ENCODE data around the gene POLR3GL.

POLR3GL gene

DNA sequence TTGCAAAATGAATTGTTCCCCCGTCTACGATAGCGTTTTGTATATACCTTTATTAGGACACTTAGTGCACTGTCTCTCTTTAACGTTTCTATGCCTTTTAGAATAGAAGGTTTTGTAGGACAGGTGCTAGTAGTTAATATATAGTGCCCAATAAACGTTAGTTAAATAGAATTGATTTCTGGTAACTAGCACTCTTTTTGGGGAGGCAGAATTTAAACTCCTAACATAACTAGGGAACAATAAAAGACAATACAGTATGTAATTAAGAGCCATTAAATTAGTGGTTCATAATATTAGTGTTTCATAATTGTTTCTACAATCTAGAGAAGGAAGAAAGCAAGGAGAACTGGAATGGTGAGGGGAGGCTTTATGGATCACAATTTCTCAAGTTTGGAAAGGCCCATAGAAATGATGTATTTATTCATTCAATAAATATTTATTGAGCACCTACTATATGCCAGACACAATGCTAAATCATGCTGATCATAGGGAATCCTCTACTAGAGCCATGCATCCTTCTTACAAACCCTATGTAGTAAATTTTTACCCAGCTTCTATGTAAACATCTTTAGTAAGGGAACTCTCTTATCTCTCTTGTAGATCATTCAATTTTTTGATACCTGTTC lies 742 bp downstream of the POLR3GL start:
- intact Hi-C loops (cut with DNase I) = no loop called here
- DNase-seq = no peak

DNA sequence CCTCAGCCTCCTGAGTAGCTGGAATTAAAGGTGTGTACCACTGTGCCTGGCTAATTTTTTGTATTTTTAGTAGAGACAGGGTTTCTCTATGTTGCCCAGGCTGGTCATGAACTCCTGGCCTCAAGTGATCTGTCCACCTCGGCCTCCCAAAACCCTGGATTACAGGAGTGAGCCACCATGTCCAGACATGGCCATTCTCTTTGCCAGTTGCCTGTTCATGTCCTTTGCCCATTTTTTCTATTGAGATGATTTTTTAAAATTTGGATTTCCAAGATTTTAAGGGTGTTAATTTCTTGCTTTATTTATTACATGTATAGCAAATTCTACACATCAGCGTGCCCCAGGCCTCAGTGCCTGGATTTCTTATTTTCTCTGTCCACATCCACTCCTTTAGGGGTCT lies 2.8 kb downstream of the POLR3GL start:
- intact Hi-C loops (cut with DNase I) = no loop called here
- no peak for DNase-seq

DNA sequence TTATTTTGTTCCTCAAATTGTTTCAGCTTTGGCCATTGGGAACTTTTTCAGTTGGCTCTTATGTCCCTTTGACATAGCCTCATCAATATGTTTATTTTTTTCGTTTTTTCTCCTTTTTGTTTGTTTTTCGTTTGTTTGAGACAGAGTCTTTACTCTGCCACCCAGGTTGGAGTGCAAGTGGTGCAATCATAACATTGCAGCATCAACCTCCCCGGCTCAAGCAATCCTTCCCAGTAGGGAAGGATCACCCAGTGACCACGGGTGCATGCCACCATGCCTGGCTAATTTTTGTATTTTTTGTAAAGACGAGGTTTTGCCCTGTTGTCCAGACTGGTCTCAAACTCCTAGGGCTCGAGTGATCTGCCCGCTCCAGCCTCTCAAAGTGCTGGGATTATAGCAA lies 8.1 kb downstream of the POLR3GL start:
- intact Hi-C loops (cut with DNase I) = loop anchor here (5.0 kb wide), 1 partner anchor 60 kb away; the partner anchor contains the start of gene ITGA10
- DNase-seq = no peak

DNA sequence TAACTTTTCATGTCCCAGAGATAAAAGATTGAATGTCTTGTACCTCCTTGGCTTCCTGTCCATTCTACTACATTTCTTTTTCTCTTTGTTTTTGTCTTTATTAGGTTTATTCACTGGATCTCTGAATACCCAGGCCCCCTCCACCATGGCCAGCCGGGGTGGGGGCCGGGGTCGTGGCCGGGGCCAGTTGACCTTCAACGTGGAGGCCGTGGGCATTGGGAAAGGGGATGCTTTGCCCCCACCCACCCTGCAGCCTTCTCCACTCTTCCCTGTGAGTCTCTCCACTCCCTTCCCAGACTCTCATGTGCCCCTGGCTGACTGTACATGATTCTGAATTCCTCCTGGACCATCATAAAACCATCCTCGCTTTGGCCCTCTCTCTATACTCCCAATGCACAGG lies 10.2 kb downstream of the POLR3GL start:
- intact Hi-C loops (cut with DNase I) = loop anchor here (5.0 kb wide), 1 partner anchor 62 kb away; the partner anchor contains the start of gene ITGA10
- no peak for DNase-seq

DNA sequence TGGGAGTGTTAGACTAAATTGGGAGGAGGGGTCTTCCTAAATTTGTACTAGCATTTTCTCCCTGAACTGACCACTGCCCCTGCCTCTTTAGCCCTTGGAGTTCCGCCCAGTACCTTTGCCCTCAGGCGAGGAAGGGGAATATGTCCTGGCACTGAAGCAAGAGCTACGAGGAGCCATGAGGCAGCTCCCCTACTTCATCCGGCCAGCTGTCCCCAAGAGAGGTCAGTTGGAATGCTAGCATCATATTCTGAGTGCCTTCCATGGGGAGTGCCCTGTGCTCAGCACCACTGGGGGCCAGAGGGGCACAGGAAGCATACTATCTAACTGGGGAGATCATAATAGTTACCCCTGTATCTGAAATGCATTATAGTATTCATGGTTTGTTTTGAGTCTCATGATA lies 10.7 kb downstream of the POLR3GL start:
- DNase-seq = no peak
- intact Hi-C loops (cut with DNase I) = no loop called here

DNA sequence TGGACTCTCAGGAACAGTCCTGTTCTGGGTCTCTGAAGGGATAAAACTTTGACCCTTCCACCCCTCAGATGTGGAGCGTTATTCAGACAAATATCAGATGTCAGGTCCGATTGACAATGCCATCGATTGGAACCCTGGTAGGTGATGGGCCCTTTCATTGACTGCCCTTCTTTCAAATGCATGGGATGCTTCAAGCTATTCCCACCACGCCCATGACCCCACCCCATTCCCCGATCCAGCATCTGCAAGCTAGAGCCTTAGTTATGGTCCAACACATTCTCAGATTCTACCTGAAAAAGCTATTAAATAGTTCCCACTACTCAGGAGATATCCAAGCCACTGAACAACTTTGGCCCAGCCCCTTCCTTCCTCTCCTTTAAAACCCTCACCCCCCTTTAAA lies 12.5 kb downstream of the POLR3GL start:
- DNase-seq = no peak
- intact Hi-C loops (cut with DNase I) = loop anchor here (1.0 kb wide), 2 partner anchors 30 to 36 kb away; no protein-coding TSS in a partner anchor

DNA sequence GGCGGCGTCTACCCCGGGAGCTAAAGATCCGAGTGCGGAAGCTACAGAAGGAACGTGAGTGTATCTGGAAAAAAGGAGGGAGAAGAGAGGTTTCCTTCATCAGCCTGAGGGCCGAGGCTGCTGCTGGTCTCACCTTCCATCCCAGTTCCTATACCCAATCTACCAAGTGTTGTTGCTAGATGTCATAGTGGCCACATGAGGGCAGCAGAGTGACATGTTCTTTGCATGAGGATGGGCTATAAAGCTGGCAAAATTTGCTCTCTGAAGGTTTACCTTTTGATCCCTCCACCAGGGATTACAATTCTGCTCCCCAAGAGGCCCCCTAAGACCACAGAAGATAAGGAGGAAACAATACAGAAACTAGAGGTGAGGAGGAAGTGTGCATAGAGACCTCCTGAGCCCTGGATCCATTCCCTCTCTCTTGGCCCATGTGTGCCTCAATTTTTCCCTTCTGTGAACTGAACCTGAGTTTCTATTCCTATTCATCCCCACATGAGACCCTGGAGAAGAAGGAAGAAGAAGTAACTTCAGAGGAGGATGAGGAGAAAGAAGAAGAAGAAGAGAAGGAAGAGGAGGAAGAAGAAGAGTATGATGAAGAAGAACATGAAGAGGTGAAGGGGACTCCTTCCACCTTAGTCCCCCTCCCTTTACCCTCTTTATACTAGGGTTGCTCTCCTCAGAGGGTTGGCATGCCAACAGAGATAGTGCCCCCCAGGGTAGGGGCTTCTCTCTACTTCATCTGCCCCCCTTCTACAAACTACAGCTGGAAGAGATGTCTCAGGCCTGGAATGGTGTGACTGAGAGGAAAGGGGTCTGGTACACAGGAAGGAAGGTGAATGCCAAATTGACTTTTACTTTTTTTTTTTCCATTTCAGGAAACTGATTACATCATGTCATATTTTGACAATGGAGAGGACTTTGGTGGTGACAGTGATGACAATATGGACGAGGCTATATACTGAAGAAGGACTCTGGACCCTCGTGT lies 13.3 kb downstream of the POLR3GL start:
- intact Hi-C loops (cut with DNase I) = loop anchor here (1.0 kb wide), 2 partner anchors 30 to 36 kb away; no protein-coding TSS in a partner anchor
- DNase-seq = peak in 8 of 10 donors; percentile 40 to 93 (median 76)

DNA sequence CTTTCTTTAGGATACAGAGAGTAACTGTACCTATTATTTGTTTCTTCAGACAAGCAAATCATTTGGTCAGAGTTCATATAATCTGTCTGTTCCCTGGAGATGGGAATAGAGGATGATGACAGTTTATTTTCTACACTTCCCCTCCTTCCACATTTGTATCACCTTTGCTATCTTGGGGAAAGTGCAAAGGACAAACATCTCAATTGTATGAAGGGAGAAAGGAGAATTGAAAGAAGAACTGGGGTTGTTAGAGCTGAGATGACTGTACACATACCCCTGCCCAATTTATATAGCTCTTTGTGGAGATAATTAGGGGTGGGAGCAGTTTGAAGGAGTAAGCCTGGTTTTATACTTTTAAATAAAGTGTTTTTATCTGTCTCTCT lies 14.0 kb downstream of the POLR3GL start:
- intact Hi-C loops (cut with DNase I) = no loop called here
- no peak for DNase-seq

DNA sequence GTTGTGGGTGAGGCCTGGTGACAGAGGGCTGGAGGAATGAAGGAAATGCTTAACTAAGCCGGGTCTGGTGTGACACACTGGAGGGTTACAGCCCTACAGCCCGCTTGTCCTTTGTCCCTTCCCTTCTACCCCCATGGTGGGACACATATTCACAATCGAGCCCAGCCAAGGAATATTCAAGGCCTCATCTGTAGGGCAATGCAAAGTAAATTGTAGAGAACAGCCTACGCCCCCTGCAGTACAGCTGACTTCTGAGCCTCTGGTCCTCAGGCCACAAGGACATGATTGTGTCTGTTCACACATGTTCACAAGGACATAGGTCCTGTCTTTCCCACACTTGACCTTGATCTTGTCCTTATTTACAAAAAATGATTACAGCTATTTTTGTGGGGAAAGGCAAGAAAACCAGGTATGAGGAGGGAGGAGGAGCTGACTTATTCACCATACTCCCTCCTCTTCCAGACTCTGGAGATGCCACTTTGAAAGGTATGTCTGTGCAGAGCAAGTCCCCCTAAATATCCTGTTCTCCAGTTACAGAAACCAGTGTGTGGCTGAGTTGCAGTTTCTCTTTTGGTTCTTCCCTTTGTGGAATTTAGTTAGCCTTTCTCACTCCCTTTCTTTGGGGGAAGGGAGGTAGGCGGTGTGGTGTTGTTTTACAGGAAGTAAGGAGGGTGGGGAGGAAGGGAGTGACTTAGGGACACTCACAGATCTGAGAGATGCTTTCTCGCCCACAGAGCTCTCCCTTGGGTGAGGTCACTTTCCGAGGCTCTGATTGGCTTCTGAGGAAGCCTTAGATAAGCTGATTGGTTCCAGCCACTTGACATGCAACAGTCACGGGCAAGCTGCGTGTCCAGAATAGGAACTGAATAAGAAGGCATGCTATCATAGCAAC lies 14.6 kb downstream of the POLR3GL start:
- intact Hi-C loops (cut with DNase I) = loop anchor here (1.0 kb wide), 1 partner anchor 17 kb away; the partner anchor contains the start of gene TXNIP
- DNase-seq = peak; percentile 78 to 98 (median 88)

DNA sequence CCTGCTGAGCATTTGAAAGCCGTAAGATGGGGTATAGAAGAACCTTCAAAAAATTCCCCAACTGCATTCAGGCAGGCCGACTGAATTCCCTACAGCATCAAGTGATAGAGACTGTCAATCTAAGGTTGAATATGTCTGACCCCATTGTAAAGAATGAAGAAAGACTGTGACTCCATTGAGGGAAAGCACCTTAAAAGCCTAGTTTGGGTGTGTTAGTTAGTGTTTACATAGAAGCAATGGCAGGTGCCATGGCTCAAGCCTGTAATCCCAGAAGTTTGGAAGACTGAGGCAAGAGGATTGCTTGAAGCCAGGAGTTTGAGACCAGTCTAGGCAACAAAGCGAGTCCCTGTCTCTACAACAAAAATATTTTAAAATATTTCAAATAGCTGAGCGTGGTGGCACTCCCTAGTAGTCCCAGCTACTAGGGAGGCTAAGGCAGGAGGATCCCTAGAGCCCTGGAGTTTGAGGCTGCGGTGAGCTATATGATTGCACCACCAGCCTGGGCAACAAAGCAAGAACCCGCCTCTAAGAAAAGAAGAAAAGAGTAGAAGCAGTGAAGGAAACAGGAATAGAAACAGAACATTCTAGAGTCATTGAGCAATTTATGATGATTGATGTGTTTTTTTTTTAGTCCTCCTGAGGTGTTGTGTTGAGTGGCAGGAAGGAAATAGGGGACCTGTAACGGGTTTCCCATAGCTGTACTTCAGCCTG lies 15.4 kb downstream of the POLR3GL start:
- intact Hi-C loops (cut with DNase I) = loop anchor here (1.0 kb wide), 1 partner anchor 16 kb away; the partner anchor contains the start of gene TXNIP
- no peak for DNase-seq

DNA sequence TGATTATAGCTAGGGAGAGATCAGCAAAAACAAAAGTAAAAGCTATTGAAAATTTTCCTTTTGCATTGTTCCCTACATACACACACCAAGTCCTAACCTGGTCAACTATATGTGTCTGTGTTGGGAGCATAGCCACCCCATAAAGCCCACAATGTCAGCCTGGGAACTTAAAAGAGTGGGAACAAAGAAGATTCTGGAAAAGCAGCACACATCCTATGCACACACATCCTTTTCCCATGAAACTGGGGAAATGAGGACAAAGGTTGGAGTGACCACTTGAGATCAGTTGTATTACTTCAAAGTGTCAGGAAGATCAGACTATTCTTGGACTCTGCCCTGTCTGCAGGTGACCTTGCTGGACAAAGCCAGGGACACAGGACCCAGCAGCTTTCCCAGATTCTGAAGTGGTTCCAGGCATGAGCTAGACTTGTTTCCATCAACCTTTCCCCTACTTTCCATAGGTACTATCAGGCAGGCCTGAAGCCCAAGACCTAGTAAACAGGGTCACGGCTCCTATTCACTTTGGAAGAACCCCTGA lies 16.0 kb downstream of the POLR3GL start:
- intact Hi-C loops (cut with DNase I) = no loop called here
- DNase-seq = no peak

DNA sequence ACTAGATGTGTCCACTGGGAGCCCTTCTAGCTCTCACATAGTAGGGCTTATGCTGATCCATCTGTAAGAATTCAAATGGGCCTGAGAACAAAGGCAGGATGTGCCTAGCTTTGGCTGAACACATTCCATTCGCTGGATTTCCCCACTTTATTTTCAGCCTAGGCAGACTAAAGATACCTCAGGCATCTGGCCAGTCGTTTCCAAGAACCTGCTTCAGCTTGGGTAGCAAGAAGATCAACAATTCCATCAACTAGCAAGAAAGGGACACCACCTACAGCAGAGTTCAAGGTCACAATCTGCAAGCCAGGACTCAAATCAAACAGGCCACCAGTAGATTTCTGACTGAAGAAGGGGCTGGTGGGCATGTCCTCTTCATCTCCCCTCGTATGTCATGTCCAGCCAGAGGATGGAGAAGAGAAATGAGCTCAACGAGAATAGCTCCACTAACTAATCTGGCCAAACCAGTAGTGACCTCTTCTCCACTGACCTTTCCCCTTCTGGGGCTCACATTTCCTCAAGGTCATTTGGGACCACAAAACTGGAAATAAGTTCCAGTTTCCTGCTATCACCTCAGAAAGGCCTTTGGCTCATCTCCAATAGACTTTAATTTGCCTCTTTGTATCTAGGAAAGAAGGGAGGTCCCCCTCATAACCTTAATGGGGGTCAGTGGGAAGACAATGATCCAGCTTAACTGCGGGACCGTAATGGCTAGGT lies 17.7 kb downstream of the POLR3GL start:
- intact Hi-C loops (cut with DNase I) = no loop called here
- no peak for DNase-seq

DNA sequence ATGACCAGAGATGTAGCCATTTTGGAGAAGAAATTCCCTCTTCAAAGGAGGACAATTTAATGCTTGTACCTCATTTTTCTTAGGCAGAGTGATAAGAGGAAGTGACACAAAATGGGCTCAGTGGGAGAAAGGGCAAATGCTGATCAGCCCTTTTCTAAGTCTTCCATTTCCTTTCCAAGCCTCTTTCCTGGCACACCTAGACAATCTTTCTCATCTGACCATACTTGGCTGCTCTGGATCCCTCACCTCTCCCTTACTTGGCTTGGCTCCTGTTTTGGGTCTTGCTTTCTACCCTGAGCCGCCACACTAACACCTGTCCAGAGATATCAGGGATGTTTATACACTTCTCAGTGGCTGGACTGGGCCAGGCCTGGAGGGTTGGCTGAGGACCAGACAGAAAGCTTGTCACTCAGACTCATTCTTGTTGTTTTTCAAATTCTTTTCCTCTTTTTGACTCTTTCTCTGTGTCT lies 18.8 kb downstream of the POLR3GL start:
- intact Hi-C loops (cut with DNase I) = no loop called here
- DNase-seq = no peak

DNA sequence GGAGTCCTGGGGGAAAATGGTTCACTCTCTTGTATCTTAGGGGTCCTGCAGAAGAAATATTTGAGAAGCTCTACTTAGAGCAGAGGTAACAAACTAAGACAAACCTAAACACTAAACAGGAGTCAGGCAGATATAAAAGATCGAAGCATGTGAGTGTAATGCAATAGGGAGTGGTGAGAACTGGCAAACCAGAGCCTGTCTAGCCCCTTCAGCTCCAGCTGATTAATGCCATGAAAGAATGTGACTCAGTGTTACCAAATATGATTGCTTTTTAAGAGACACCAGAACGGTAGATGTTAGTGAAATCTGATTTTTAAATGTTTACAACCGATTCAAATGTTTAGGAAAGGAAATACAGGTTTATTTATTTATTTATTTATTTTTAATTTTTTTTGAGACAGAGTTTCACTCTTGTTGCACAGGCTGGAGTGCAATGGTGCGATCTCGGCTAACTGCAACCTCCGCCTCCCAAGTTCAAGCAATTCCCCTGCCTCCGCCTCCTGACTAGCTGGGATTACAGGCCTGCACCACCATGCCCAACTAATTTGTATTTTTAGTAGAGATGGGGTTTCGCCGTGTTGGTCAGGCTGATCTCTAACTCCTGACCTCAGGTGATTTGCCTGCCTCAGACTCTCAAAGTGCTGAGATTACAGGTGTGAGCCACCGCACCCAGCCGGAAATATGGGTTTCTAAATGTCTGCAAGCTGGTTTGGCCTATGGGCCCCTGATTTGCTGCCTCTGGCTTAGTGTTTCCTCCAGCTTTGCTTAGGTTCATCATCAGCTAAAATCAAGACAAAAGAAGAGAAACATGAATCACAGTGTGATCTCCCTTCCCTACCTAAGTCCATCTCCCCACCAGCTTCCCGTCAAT lies 19.7 kb downstream of the POLR3GL start:
- no peak for DNase-seq
- intact Hi-C loops (cut with DNase I) = no loop called here

DNA sequence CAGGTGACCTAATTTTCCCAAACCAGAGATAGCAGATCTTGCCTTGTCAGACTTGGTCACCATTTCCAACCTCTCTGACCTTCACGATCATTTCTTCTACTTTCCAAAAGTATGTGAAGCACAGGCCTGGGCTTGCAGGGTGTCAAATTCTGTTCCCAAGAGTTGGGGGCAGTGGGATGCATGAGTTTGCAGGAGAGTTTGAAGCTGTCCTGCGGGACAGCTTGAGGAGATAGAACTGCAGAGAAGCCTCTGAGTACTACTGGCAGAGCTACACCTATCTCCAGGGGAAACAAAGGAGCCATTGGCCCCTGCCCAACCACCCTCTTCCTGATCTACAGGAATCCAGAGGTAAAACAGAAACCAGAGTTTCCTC lies 20.6 kb downstream of the POLR3GL start:
- intact Hi-C loops (cut with DNase I) = no loop called here
- no peak for DNase-seq

DNA sequence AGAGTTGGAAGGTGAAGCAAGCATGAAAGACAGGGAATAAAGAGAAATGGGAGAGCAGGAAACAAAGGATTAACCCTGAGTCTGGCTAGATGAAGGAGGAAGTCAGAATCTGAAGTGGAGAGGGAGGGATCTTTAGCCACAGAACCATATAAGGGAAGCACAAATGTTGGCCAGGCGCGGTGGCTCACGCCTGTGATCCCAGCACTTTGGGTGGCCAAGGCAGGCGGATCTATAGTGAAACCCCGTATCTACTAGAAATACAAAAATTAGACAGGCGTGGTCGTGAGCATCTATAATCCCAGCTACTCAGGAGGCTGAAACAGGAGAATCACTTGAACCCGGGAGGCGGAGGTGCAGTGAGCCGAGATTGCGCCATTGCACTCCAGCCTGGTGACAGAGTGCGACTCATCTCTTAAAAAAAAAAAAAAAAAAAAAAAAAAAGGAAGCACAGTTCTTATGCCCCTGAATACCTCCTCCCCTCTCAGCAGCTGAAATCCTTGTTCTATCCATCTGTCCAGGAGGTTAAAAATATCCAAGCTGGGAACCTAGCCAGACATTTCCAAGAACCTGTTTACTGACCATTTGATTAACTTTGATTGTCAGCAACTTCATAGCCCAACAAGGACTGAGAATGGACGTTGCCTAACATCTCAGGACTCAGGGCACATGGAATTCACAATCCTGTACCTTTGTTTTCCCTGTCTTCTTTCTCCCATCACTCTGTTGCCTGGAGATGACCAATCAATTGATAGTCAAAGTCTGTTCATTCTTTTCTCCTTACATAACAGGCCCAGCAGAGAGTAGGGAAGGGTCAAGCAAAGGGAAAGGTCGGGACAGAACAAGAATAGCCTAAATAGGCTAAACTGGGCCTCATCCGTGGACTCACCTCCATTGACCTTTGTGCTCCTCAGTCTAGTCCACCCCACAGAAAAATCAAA lies 21.3 kb downstream of the POLR3GL start:
- no peak for DNase-seq
- intact Hi-C loops (cut with DNase I) = no loop called here

DNA sequence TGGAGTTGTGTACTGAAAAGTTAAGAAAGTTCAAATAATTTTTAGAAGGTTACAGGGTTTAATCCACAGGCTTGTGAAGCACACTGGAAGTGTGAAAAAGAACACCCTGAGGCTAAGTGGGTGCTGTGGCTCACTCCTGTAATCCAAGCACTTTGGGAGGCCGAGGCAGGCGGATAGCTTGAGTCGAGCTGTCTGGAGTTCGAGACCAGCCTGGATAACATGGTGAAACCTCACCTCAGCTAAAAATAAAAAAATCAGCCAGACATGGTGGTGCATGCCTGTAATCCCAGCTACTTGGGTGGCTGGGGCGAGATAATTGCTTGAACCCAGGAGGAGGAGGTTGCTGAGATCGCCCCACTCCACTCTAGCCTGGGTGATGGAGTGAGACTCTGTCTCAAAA lies 22.1 kb downstream of the POLR3GL start:
- intact Hi-C loops (cut with DNase I) = no loop called here
- DNase-seq = no peak

All from posterior cingulate gyrus (tissue), 11 donors.